HepG2 (cell line): ENCODE measurements around the gene ATAD3A. TPM values are rescaled to one million over a fixed set of nuclear protein-coding genes. Genes with fewer than 3 reads are reported as not detected.

Experiments
- ETV5 ChIP-seq: IDR thresholded peaks from 2 replicates; pipeline ENCODE4 v1.6.1; 2018; ENCODE audit warnings: missing biosample characterization, missing genetic modification reagents, inconsistent platforms, borderline replicate concordance
- KLF9 ChIP-seq: IDR thresholded peaks from 2 replicates; pipeline ENCODE4 v1.6.1; 2016; ENCODE audit warnings: low read depth
- ZFAT ChIP-seq: sonication (generic); formaldehyde crosslinking; conservative IDR thresholded peaks from 2 replicates; pipeline ENCODE4 v1.8.1; 2023; ENCODE audit warnings: missing genetic modification reagents, inconsistent platforms
- ZFP36L2 ChIP-seq: sonication (generic); formaldehyde crosslinking; IDR thresholded peaks from 2 replicates; pipeline ENCODE4 v1.4.0; 2020; ENCODE audit warnings: missing genetic modification reagents
- ZNF124 ChIP-seq: sonication (generic); formaldehyde crosslinking; IDR thresholded peaks from 2 replicates; pipeline ENCODE4 v1.4.0; 2020; ENCODE audit warnings: missing genetic modification reagents
- ZSCAN31 ChIP-seq: sonication (generic); formaldehyde crosslinking; IDR thresholded peaks from 2 replicates; pipeline ENCODE4 v1.5.0; 2020; ENCODE audit warnings: low read depth, mild to moderate bottlenecking, missing genetic modification reagents
- polyA plus RNA-seq, 8 experiments: library from polyadenylated mRNA; depleted of rRNA in 3 of 8; stranded (reverse) in 7 of 8; unstranded in 1 of 8; fragments of >200 nt; fragmentation: Illumina TruSeq in 4 of 8; extraction: Trizol in 4 of 8; gene quantifications; 2 replicates each; pipeline versions ENCODE4 v1.2.1 to v1.2.3, GENCODE V29; 2011 to 2016; ENCODE audit warnings: low read depth in 4 of 8, missing spikeins in 1 of 8, mixed read lengths in 1 of 8; ENCODE audit not compliant: insufficient read depth in 1 of 8
- total RNA-seq, 5 experiments: library from RNA; depleted of rRNA; stranded (reverse); fragments of >200 nt; fragmentation: Illumina TruSeq; extraction: Trizol; gene quantifications; 2 replicates each; pipeline ENCODE4 v1.2.3, GENCODE V29; 2016; ENCODE audit warnings: low read depth in 1 of 5
- TF ChIP-seq, protein P1 (sequence below): sonication (generic); formaldehyde crosslinking; IDR thresholded peaks from 2 replicates; pipeline ENCODE4 v1.4.0; 2020; ENCODE audit warnings: mild to moderate bottlenecking, missing genetic modification reagents
- TF ChIP-seq, protein P2 (sequence below): IDR thresholded peaks from 2 replicates; pipeline ENCODE4 v1.6.1; 2016; ENCODE audit warnings: missing compliant biosample characterization, missing genetic modification reagents, borderline replicate concordance
- TF ChIP-seq, protein P3 (sequence below): sonication (generic); formaldehyde crosslinking; IDR thresholded peaks from 2 replicates; pipeline ENCODE4 v1.4.0; 2020; ENCODE audit warnings: missing genetic modification reagents, mild to moderate bottlenecking, borderline replicate concordance
- TF ChIP-seq, protein P4 (sequence below): sonication (generic); formaldehyde crosslinking; IDR thresholded peaks from 2 replicates; pipeline ENCODE4 v1.5.0; 2020; ENCODE audit warnings: missing genetic modification reagents

The ATAD3A gene
- total and polyA plus RNA-seq, 2 of the 13 experiments (the other 11 are each of a cell fraction or from before 2014, with no cell fraction given), result 10.6 to 49.0 TPM

DNA sequence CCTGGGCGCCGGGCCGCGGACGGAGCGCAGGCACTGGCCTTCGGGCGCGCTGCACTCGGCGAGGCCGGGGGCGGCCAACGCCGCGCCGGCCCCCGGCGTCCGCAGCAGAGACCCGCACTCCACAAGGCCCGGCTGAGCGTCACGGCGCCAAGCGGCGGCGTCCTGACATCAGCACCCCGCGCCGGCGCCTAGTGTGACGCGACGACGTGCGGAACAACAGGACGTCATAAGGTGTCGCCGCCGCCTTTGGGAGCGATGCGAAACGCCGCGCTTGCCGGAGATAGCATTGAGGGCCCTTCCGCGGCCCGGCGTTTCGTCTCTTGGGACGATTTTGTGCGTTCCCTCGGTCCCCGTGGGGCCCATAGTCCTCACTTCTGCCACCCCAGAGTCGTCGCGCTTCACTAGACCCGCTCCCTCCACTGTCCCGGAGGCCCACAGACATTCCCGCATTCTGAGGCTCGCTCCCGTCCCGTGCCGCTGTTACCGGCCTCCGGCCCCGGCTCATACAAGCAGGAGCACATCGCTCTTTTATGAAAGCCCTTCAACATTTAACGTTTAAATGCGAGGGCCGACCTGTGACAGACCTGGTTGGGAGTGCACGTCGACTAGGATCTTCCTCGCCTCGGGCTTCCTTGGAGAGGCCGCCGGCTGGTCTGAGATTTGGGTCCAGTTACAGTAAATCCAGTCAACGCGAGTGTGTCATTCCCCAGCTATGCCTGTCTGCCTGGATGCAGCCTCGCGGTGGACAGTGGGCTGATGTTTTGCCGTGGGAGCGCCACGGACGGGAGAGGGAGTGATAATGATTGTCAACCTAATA, 63.0 kb downstream of the ATAD3A start, which contains the start of gene SSU72 (continued):
- TF ChIP-seq, protein P1, sequence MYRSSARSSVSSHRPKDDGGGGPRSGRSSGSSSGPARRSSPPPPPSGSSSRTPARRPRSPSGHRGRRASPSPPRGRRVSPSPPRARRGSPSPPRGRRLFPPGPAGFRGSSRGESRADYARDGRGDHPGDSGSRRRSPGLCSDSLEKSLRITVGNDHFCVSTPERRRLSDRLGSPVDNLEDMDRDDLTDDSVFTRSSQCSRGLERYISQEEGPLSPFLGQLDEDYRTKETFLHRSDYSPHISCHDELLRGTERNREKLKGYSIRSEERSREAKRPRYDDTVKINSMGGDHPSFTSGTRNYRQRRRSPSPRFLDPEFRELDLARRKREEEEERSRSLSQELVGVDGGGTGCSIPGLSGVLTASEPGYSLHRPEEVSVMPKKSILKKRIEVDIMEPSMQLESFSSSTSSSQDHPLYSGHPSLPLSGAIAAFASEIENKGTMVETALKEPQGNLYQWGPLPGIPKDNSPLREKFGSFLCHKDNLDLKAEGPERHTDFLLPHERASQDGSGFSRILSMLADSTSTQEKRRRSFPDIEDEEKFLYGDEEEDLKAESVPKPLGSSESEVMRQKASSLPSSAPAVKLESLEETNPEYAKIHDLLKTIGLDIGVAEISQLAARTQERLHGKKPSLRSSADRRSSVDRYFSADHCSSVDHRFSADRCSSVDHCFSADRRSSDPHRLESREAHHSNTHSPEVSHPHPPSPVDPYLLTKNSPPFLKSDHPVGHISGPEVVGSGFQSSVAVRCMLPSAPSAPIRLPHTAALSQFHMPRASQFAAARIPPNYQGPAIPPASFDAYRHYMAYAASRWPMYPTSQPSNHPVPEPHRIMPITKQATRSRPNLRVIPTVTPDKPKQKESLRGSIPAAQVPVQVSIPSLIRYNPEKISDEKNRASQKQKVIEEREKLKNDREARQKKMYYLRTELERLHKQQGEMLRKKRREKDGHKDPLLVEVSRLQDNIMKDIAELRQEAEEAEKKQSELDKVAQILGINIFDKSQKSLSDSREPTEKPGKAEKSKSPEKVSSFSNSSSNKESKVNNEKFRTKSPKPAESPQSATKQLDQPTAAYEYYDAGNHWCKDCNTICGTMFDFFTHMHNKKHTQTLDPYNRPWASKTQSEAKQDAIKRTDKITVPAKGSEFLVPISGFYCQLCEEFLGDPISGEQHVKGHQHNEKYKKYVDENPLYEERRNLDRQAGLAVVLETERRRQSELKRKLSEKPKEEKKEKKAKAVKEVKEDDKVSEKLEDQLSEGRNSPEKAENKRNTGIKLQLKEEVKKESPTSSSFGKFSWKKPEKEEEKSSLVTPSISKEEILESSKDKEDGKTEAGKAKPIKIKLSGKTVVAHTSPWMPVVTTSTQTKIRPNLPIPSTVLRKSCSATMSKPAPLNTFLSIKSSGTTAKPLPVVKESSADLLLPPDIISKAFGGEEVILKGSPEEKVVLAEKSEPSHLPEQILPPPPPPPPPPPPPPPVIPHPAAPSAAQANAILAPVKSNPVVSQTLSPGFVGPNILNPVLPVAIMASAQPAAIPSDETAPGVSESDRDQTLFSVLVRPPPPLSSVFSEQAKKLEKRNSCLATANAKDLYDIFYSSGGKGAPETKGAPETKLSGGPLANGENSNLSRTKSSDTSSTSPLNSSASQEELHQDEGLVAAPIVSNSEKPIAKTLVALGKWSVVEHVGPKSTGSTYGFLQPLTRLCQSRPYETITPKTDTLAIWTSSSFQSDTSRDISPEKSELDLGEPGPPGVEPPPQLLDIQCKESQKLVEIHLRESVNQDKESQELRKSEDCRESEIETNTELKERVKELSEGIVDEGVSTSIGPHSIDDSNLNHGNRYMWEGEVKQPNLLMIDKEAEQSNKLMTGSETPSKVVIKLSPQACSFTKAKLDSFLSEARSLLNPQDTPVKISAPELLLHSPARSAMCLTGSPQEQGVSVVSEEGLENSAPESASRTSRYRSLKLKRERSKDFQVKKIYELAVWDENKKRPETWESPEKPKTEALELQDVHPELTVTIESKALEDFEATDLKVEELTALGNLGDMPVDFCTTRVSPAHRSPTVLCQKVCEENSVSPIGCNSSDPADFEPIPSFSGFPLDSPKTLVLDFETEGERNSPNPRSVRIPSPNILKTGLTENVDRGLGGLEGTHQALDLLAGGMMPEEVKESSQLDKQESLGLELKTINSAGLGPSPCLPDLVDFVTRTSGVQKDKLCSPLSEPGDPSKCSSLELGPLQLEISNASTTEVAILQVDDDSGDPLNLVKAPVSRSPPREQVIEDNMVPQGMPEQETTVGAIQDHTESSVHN (CRISPR knock-in tag), result no peak
- TF ChIP-seq, protein P2, sequence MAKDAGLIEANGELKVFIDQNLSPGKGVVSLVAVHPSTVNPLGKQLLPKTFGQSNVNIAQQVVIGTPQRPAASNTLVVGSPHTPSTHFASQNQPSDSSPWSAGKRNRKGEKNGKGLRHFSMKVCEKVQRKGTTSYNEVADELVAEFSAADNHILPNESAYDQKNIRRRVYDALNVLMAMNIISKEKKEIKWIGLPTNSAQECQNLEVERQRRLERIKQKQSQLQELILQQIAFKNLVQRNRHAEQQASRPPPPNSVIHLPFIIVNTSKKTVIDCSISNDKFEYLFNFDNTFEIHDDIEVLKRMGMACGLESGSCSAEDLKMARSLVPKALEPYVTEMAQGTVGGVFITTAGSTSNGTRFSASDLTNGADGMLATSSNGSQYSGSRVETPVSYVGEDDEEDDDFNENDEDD (CRISPR knock-in tag), result peak; percentile 62; the same call in 1 of the 2 replicates
- TF ChIP-seq ZFAT, result no peak
- 0 out of 2 replicates have a peak, but pooled peaks have one; percentile 52 for TF ChIP-seq ZNF124 (CRISPR knock-in tag)
- TF ChIP-seq ZFP36L2 (CRISPR knock-in tag), result no peak
- TF ChIP-seq, protein P3, sequence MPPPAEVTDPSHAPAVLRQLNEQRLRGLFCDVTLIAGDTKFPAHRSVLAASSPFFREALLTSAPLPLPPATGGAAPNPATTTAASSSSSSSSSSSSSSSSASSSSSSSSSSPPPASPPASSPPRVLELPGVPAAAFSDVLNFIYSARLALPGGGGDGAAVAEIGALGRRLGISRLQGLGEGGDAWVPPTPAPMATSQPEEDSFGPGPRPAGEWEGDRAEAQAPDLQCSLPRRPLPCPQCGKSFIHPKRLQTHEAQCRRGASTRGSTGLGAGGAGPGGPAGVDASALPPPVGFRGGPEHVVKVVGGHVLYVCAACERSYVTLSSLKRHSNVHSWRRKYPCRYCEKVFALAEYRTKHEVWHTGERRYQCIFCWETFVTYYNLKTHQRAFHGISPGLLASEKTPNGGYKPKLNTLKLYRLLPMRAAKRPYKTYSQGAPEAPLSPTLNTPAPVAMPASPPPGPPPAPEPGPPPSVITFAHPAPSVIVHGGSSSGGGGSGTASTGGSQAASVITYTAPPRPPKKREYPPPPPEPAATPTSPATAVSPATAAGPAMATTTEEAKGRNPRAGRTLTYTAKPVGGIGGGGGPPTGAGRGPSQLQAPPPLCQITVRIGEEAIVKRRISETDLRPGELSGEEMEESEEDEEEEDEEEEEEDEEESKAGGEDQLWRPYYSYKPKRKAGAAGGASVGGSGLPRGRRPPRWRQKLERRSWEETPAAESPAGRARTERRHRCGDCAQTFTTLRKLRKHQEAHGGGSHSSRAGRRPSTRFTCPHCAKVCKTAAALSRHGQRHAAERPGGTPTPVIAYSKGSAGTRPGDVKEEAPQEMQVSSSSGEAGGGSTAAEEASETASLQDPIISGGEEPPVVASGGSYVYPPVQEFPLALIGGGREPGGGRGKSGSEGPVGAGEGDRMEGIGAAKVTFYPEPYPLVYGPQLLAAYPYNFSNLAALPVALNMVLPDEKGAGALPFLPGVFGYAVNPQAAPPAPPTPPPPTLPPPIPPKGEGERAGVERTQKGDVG (CRISPR knock-in tag), result no peak
- TF ChIP-seq, protein P4, sequence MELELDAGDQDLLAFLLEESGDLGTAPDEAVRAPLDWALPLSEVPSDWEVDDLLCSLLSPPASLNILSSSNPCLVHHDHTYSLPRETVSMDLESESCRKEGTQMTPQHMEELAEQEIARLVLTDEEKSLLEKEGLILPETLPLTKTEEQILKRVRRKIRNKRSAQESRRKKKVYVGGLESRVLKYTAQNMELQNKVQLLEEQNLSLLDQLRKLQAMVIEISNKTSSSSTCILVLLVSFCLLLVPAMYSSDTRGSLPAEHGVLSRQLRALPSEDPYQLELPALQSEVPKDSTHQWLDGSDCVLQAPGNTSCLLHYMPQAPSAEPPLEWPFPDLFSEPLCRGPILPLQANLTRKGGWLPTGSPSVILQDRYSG (CRISPR knock-in tag), result peak; percentile 16
- TF ChIP-seq ZSCAN31 (CRISPR knock-in tag), result no peak; the same call in 1 of the 2 replicates
- peak; percentile 64; the same call in 1 of the 2 replicates for TF ChIP-seq KLF9
- TF ChIP-seq ETV5, result peak; percentile 25; the same call in 1 of the 2 replicates
